GM12864 (cell line): ENCODE data around the gene VAV1.
"Not testable (repeated sequence)": the region's sequence is repeated elsewhere in the genome, so short reads cannot be mapped to it uniquely, and the experiment has no call there.

Source experiments
- DNase-seq: peaks from one replicate; pipeline ENCODE4 v3.0.0-alpha.2; 2011; ENCODE audit warnings: low read depth
- H3K4me3 ChIP-seq: 2 replicates; pipeline ENCODE4 v1.5.1; 2011; ENCODE audit warnings: mild to moderate bottlenecking, low read depth, low read length, control low read depth
- CTCF ChIP-seq: IDR thresholded peaks from 2 replicates; pipeline ENCODE4 v1.5.1; 2011; ENCODE audit warnings: low read depth, mild to moderate bottlenecking, moderate library complexity, low read length, control low read depth, inconsistent platforms; ENCODE audit errors: missing control alignments

The VAV1 gene

GRCh38 chr19:6753178-6754031, 19.1 kb upstream of the VAV1 start:
- peak; percentile 59 for TF ChIP-seq CTCF
- peak; percentile 65 for DNase-seq
- peak overlapping the region; percentile 34 for H3K4me3 ChIP-seq

- no peak for DNase-seq
- no peak overlapping the region for H3K4me3 ChIP-seq
- TF ChIP-seq CTCF = no peak
These were observed 18.4 kb upstream of the VAV1 start for GRCh38 chr19:6754136-6754535.

GRCh38 chr19:6754653-6755463, 17.6 kb upstream of the VAV1 start:
- no peak for DNase-seq
- no peak for TF ChIP-seq CTCF
- no peak overlapping the region for H3K4me3 ChIP-seq

GRCh38 chr19:6760606-6761005, 11.9 kb upstream of the VAV1 start:
- TF ChIP-seq CTCF = no peak
- H3K4me3 ChIP-seq = no peak overlapping the region
- no peak for DNase-seq

GRCh38 chr19:6761053-6761676, 11.3 kb upstream of the VAV1 start:
- no peak for DNase-seq
- H3K4me3 ChIP-seq = no peak overlapping the region
- no peak for TF ChIP-seq CTCF

GRCh38 chr19:6762253-6762797, 10.2 kb upstream of the VAV1 start:
- not testable (repeated sequence) for H3K4me3 ChIP-seq, DNase-seq
